IPS-NIHi7 (cell line): ENCODE data around the gene PGM1.

Experiments used
- DNase-seq: peaks from one replicate; pipeline ENCODE4 v3.0.0; 2012; ENCODE audit warnings: mixed read lengths; ENCODE audit errors: extremely low spot score

Gene PGM1

GRCh38 chr1:63601061-63601460 is 7.8 kb downstream of the PGM1 start:
- no peak for DNase-seq

- peak; percentile 31 for DNase-seq
These were observed 8.3 kb downstream of the PGM1 start for GRCh38 chr1:63601463-63601862.

GRCh38 chr1:63601912-63602311 is 8.7 kb downstream of the PGM1 start:
- DNase-seq: no peak

GRCh38 chr1:63602629-63603028 is 9.4 kb downstream of the PGM1 start:
- DNase-seq: no peak

GRCh38 chr1:63603810-63604209 is 10.6 kb downstream of the PGM1 start:
- DNase-seq: peak; percentile 0

- DNase-seq: no peak
These were observed 14.1 kb downstream of the PGM1 start for GRCh38 chr1:63607322-63607721.

GRCh38 chr1:63611231-63611630 is 18.0 kb downstream of the PGM1 start:
- peak; percentile 51 for DNase-seq

GRCh38 chr1:63612564-63612963 is 19.4 kb downstream of the PGM1 start:
- DNase-seq: no peak

- DNase-seq: peak; percentile 32
These were observed 19.8 kb downstream of the PGM1 start for GRCh38 chr1:63612971-63613370.

- peak; percentile 84 for DNase-seq
These were observed 22.7 kb downstream of the PGM1 start for GRCh38 chr1:63615768-63616420.

- no peak for DNase-seq
These were observed 24.2 kb downstream of the PGM1 start for GRCh38 chr1:63617450-63617849.

GRCh38 chr1:63618011-63618410 is 24.8 kb downstream of the PGM1 start:
- no peak for DNase-seq

- DNase-seq: no peak
These were observed 26.3 kb downstream of the PGM1 start for GRCh38 chr1:63619558-63619957.

- DNase-seq: no peak
These were observed 27.5 kb downstream of the PGM1 start for GRCh38 chr1:63620671-63621070.

GRCh38 chr1:63621075-63621474 is 27.9 kb downstream of the PGM1 start:
- no peak for DNase-seq

GRCh38 chr1:63621698-63622097 is 28.5 kb downstream of the PGM1 start:
- no peak for DNase-seq

- peak; percentile 24 for DNase-seq
These were observed 29.8 kb downstream of the PGM1 start for GRCh38 chr1:63622849-63623566.

- no peak for DNase-seq
These were observed 30.7 kb downstream of the PGM1 start for GRCh38 chr1:63623952-63624351.

GRCh38 chr1:63624911-63625310 is 31.7 kb downstream of the PGM1 start:
- no peak for DNase-seq

GRCh38 chr1:63626222-63626621 is 33.0 kb downstream of the PGM1 start:
- no peak for DNase-seq

- DNase-seq: no peak
These were observed 35.4 kb downstream of the PGM1 start for GRCh38 chr1:63628607-63629006.

GRCh38 chr1:63630238-63630637 is 37.0 kb downstream of the PGM1 start:
- no peak for DNase-seq

GRCh38 chr1:63630666-63631065 is 37.5 kb downstream of the PGM1 start:
- no peak for DNase-seq

- no peak for DNase-seq
These were observed 38.9 kb downstream of the PGM1 start for GRCh38 chr1:63632110-63632509.
